SK-N-MC (cell line): ENCODE measurements around the gene UNC5CL.

Experiments used
- EZH2 ChIP-seq: fragments of 200-600 bp; sonication (generic); IDR thresholded peaks from one replicate; pipeline ENCODE4 v1.6.1; 2017; ENCODE audit warnings: antibody characterized with exemption
- FOXP2 ChIP-seq: optimal IDR thresholded peaks from 2 replicates; pipeline ENCODE3; 2011; ENCODE audit warnings: mild to moderate bottlenecking, moderate library complexity; ENCODE audit not compliant: insufficient read depth; ENCODE audit errors: extremely low read length, control extremely low read depth
- POLR2AphosphoS5 ChIP-seq: IDR thresholded peaks from 2 replicates; pipeline ENCODE4 v1.6.1; 2012; ENCODE audit warnings: mild to moderate bottlenecking, low read depth, low read length, borderline replicate concordance

DNA sequence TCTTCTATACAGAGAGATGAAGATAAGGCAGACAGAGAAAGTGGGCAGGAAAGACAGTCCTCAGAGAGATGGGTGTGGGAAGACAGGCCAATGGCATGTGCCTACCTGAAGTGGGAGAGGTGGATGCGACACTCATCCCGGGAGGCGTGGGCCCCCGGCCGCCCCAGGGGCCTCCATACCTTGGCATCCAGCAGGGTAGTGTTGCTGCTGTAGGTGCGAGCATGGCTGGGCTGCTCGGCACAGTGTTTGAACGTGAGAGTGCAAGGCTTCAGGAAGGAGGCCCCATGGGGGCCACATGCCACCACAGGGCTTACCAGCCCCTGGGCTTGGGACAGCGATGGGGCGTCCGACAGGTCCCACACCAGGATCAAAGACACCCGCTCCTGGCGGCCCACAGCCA, 5.2 kb downstream of the UNC5CL start:
- TF ChIP-seq EZH2 = no peak
- no peak for TF ChIP-seq POLR2AphosphoS5
- TF ChIP-seq FOXP2 = no peak
